Liver (tissue), 9 donors: ENCODE data around the gene LMX1B. TPM values are rescaled to one million over a fixed set of nuclear protein-coding genes. Genes with fewer than 3 reads are reported as not detected.

ENCODE experiments used
- DNase-seq: peaks from one replicate; pipeline ENCODE4 v3.0.0-alpha.2; 2017; ENCODE audit warnings: low spot score
- H3K27ac ChIP-seq, 2 donors: one replicate each; pipeline ENCODE4 v1.7.0; 2013; ENCODE audit warnings: inconsistent platforms in 2 of 2, low read length in 2 of 2, control low read depth in 1 of 2, low read depth in 1 of 2, mild to moderate bottlenecking in 1 of 2
- H3K27me3 ChIP-seq, 4 donors: one replicate each; pipeline versions ENCODE4 v1.6.1 to v1.7.0; 2013; ENCODE audit warnings: low read length in 3 of 4, inconsistent platforms in 1 of 4, mild to moderate bottlenecking in 1 of 4, moderate library complexity in 1 of 4; ENCODE audit not compliant: control insufficient read depth in 4 of 4, insufficient read depth in 4 of 4
- H3K36me3 ChIP-seq, 4 donors: one replicate each; pipeline versions ENCODE4 v1.6.1 to v1.7.0; 2013; ENCODE audit warnings: low read length in 3 of 4, mild to moderate bottlenecking in 3 of 4, low read depth in 1 of 4, moderate library complexity in 1 of 4; ENCODE audit not compliant: control insufficient read depth in 4 of 4, insufficient read depth in 3 of 4
- H3K4me1 ChIP-seq, 4 donors: one replicate each; pipeline versions ENCODE4 v1.6.1 to v1.7.0; 2013; ENCODE audit warnings: low read length in 3 of 4, mild to moderate bottlenecking in 3 of 4, moderate library complexity in 1 of 4; ENCODE audit not compliant: control insufficient read depth in 4 of 4, insufficient read depth in 4 of 4
- H3K4me3 ChIP-seq, 3 donors: one replicate each; pipeline versions ENCODE4 v1.6.1 to v1.7.0; 2013; ENCODE audit warnings: low read length in 3 of 3, control low read depth in 1 of 3, low read depth in 1 of 3, mild to moderate bottlenecking in 1 of 3
- H3K9ac ChIP-seq, 2 donors: one replicate each; pipeline ENCODE4 v1.7.0; 2013; ENCODE audit warnings: low read length in 2 of 2, mild to moderate bottlenecking in 2 of 2, moderate library complexity in 2 of 2, control low read depth in 1 of 2, low read depth in 1 of 2
- H3K9me3 ChIP-seq, 4 donors: one replicate each; pipeline versions ENCODE4 v1.6.1 to v1.7.0; 2013; ENCODE audit warnings: low read length in 3 of 4; ENCODE audit not compliant: control insufficient read depth in 4 of 4
- EGR1 ChIP-seq, 2 donors: IDR thresholded peaks; 2 replicates each; pipeline ENCODE4 v1.6.1; 2016 to 2018; ENCODE audit warnings: antibody characterized with exemption in 2 of 2, low read depth in 2 of 2
- FOXA1 ChIP-seq: IDR thresholded peaks from 2 replicates; pipeline ENCODE4 v1.6.1; 2016; ENCODE audit warnings: antibody characterized with exemption
- GABPA ChIP-seq, 2 donors: IDR thresholded peaks in 1 of 2; conservative IDR thresholded peaks in 1 of 2; 2 replicates each; pipeline ENCODE4 v1.6.1; 2016; ENCODE audit warnings: antibody characterized with exemption in 2 of 2, mild to moderate bottlenecking in 1 of 2, moderate library complexity in 1 of 2
- HNF4A ChIP-seq, 2 donors: conservative IDR thresholded peaks; 2 replicates each; pipeline ENCODE4 v1.6.1; 2016; ENCODE audit warnings: antibody characterized with exemption in 2 of 2, mild to moderate bottlenecking in 2 of 2
- HNF4G ChIP-seq: IDR thresholded peaks from 2 replicates; pipeline ENCODE4 v1.6.1; 2016; ENCODE audit warnings: antibody characterized with exemption
- JUND ChIP-seq, 2 donors: IDR thresholded peaks; 2 replicates each; pipeline ENCODE4 v1.6.1; 2016; ENCODE audit warnings: antibody characterized with exemption in 2 of 2
- NR2F2 ChIP-seq: IDR thresholded peaks from 2 replicates; pipeline ENCODE4 v1.6.1; 2016; ENCODE audit warnings: antibody characterized with exemption
- RAD21 ChIP-seq, 2 donors: IDR thresholded peaks; 2 replicates each; pipeline ENCODE4 v1.6.1; 2016; ENCODE audit warnings: antibody characterized with exemption in 2 of 2, mild to moderate bottlenecking in 2 of 2
- REST ChIP-seq: IDR thresholded peaks from 2 replicates; pipeline ENCODE4 v1.6.1; 2016; ENCODE audit warnings: antibody characterized with exemption, mild to moderate bottlenecking
- RXRA ChIP-seq, 2 donors: IDR thresholded peaks; 2 replicates each; pipeline ENCODE4 v1.6.1; 2017 to 2018; ENCODE audit warnings: antibody characterized with exemption in 2 of 2, mild to moderate bottlenecking in 1 of 2
- SP1 ChIP-seq: IDR thresholded peaks from 2 replicates; pipeline ENCODE4 v1.6.1; 2018; ENCODE audit warnings: antibody characterized with exemption, mild to moderate bottlenecking
- TAF1 ChIP-seq: conservative IDR thresholded peaks from 2 replicates; pipeline ENCODE4 v1.6.1; 2016; ENCODE audit warnings: antibody characterized with exemption, mild to moderate bottlenecking
- YY1 ChIP-seq: IDR thresholded peaks from 2 replicates; pipeline ENCODE4 v1.6.1; 2016; ENCODE audit warnings: antibody characterized with exemption, mild to moderate bottlenecking
- ZBTB33 ChIP-seq: IDR thresholded peaks from 2 replicates; pipeline ENCODE4 v1.6.1; 2016; ENCODE audit warnings: antibody characterized with exemption
- WGBS: extraction: QIAGEN DNeasy Blood & Tissue Kit; methylation state at CpG from one replicate; pipeline ENCODE4 v1.1.7; 2013; 5-methylcytosine and 5-hydroxymethylcytosine counted together
- polyA plus RNA-seq, 2 donors: library from polyadenylated mRNA; stranded (reverse) in 1 of 2; unstranded in 1 of 2; fragments of 200-250 nt in 1 of 2; fragments of >200 nt in 1 of 2; fragmentation: Nextera tagmentation in 1 of 2; extraction: Ambion mirVana in 1 of 2; gene quantifications; one replicate each; pipeline versions ENCODE4 v1.2.1 to v1.2.3, GENCODE V29; 2013 to 2015
- total RNA-seq, 2 donors: library from RNA; depleted of rRNA; stranded (reverse); fragments of >200 nt; gene quantifications; one replicate each; pipeline ENCODE4 v1.2.3, GENCODE V29; 2014
- TF ChIP-seq, protein P1 (sequence below): IDR thresholded peaks from 2 replicates; pipeline ENCODE4 v1.6.1; 2016; ENCODE audit warnings: antibody characterized with exemption
- TF ChIP-seq, protein P2 (sequence below): IDR thresholded peaks from 2 replicates; pipeline ENCODE4 v1.6.1; 2016; ENCODE audit warnings: antibody characterized with exemption
- donor health status: healthy.
- donor health status: healthy.
- donor health status: healthy.
- donor health status: healthy.
- donor health status: healthy.

LMX1B gene
- total and polyA plus RNA-seq, 4 donors = not detected

DNA sequence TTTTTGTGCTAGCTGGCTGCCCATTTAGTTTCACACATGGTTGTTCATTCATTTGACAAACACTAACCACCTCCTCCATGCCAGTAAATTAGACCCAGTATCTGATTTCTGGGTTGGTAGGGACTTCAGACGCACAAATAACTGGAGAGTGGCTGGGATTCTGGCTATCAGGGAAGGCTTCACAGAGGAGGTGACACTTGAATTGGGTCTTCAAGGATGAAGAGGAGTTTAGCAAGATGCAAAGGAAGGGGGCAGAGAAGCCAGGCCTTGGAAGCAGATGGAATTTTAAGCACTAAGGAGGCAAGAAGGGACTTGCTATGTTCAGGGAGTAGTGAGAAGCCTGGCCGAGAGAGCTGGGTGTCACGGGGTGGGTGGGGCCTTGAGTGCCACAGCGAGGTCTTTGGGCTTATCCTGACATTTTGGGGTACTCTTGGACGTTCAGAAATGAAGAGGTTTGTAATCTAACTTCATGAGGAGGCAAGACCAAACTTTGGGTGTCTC is 71.3 kb downstream of the LMX1B start:
- no peak overlapping the region for H3K27ac ChIP-seq
- H3K4me1 ChIP-seq = peaks cover 0 to 5% (median 0%) of the 10 kb centered on the region in 4 donors
- WGBS = 59% methylated on average over 5 of the region's 5 CpGs
- H3K27me3 ChIP-seq = peaks cover 0 to 14% (median 6%) of the 10 kb centered on the region in 4 donors
- no peaks in the 10 kb centered on the region for H3K9me3 ChIP-seq
- H3K4me3 ChIP-seq = no peak overlapping the region
- TF ChIP-seq EGR1 (IDR thresholded peaks at IDR 0.05; ENCODE audit: low read depth in 2 of 2) (no peak), HNF4A (conservative IDR thresholded peaks at IDR 0.05) (no peak), FOXA1 (no peak), TAF1 (no peak)
- no peak overlapping the region for H3K9ac ChIP-seq
- DNase-seq = no peak
- H3K36me3 ChIP-seq = no peaks in the 10 kb centered on the region

DNA sequence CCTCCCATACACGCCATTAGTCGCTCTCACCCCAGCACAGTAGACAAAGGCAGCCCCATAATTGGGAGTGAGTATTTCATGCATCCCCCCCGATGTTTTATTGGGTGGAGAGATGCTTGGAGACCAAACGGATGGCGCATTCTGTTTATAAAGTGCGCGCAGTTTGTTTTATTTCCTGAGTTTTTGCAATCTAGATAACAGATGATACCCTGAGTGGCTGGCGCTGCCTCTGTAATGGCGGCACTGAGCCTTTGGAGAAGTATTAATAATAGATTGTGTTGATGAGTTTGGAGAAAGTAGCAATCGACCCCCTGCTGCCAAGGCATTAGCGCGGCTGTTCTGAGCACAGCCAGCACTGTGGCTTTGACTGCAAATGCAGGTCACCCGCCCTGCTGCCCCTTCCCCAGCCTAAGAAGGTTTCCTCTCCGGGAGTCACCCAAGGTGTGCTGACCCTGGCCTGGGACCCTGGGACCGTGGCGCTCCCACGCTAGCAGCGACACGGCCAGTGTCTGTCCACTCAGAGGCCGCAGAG is 74.3 kb downstream of the LMX1B start:
- TF ChIP-seq, protein P1, sequence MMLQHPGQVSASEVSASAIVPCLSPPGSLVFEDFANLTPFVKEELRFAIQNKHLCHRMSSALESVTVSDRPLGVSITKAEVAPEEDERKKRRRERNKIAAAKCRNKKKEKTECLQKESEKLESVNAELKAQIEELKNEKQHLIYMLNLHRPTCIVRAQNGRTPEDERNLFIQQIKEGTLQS = no peak
- TF ChIP-seq RXRA (IDR thresholded peaks at IDR 0.05) (no peak), ZBTB33 (no peak), RAD21 (IDR thresholded peaks at IDR 0.05) (no peak), REST (no peak), TAF1 (no peak), HNF4G (no peak), FOXA1 (no peak), EGR1 (IDR thresholded peaks at IDR 0.05; ENCODE audit: low read depth in 2 of 2) (no peak), SP1 (no peak), NR2F2 (no peak), JUND (IDR thresholded peaks at IDR 0.05) (no peak), GABPA (IDR thresholded peaks at IDR 0.05 in 1 of 2, conservative IDR thresholded peaks at IDR 0.05 in 1 of 2) (no peak), YY1 (no peak)
- TF ChIP-seq, protein P2, sequence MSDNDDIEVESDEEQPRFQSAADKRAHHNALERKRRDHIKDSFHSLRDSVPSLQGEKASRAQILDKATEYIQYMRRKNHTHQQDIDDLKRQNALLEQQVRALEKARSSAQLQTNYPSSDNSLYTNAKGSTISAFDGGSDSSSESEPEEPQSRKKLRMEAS = no peak
- H3K36me3 ChIP-seq = no peaks in the 10 kb centered on the region
- peaks cover 0 to 9% (median 6%) of the 10 kb centered on the region in 4 donors for H3K27me3 ChIP-seq
- H3K4me1 ChIP-seq = peaks cover 0 to 2% (median 0%) of the 10 kb centered on the region in 4 donors
- H3K4me3 ChIP-seq = no peak overlapping the region
- no peaks in the 10 kb centered on the region for H3K9me3 ChIP-seq
- no peak for DNase-seq
- no peak overlapping the region for H3K27ac ChIP-seq
- H3K9ac ChIP-seq = no peak overlapping the region
- WGBS = 66% methylated on average over 20 of the region's 20 CpGs
